ENCODE results near the gene SLC2A4. TPM values are rescaled to one million over a fixed set of nuclear protein-coding genes. Genes with fewer than 3 reads are reported as not detected.

Gene SLC2A4
- polyA plus RNA-seq, 3 donors = not detected

GRCh38 chr17:7309628-7310027 is 28.1 kb downstream of the SLC2A4 start:
- H3K36me3 Mint-ChIP-seq = peaks cover 48 to 54% of the 10 kb centered on the region in 2 donors
- WGBS (ENCODE audit: insufficient coverage) = 75% methylated on average over 12 of the region's 12 CpGs
- peak in 1 of 3 donors; percentile 4 for DNase-seq

GRCh38 chr17:7311110-7311705 is 29.7 kb downstream of the SLC2A4 start:
- Mint-ChIP-seq H3K27ac (peak overlapping the region in 5 of 7 donors; percentile 61 to 98 (median 79)), H3K4me3 (no peak overlapping the region), H3K4me1 (peaks cover 48% of the 10 kb centered on the region), H3K9me3 (no peaks in the 10 kb centered on the region), H3K27me3 (ENCODE audit: low read depth in 3 of 3) (peaks cover 0 to 2% (median 0%) of the 10 kb centered on the region in 3 donors), H3K36me3 (peaks cover 48 to 54% of the 10 kb centered on the region in 2 donors)
- Histone ChIP-seq H3K4me2 (replicated peaks; ENCODE audit: extremely low read depth, low read length, poor library complexity, severe bottlenecking) (no peak overlapping the region), H3K27ac (ENCODE audit: low read depth in 1 of 2, low read length in 2 of 2) (peak overlapping the region in 1 of 2 donors; percentile 18), H3K79me2 (ENCODE audit: insufficient read depth, low read length) (peaks cover 75% of the 10 kb centered on the region), H4K20me1 (ENCODE audit: insufficient read depth, low read length) (peaks cover 63% of the 10 kb centered on the region), H2AFZ (ENCODE audit: insufficient read depth, low read depth, low read length, poor library complexity, severe bottlenecking) (no peak overlapping the region), H3K9me3 (replicated peaks in 1 of 2; ENCODE audit: control insufficient read depth in 1 of 2, insufficient read depth in 1 of 2, low read length in 2 of 2) (no peaks in the 10 kb centered on the region), H3K36me3 (replicated peaks in 1 of 2; ENCODE audit: control insufficient read depth in 1 of 2, insufficient read depth in 2 of 2, low read length in 2 of 2) (peaks cover 46 to 48% of the 10 kb centered on the region in 2 donors), H3K9ac (ENCODE audit: insufficient read depth, low read length, poor library complexity, severe bottlenecking) (no peak overlapping the region), H3K4me1 (ENCODE audit: control insufficient read depth in 1 of 2, insufficient read depth in 2 of 2, low read length in 2 of 2) (peaks cover 46 to 50% of the 10 kb centered on the region in 2 donors), H3K27me3 (ENCODE audit: control insufficient read depth in 2 of 2, insufficient read depth in 2 of 2, low read length in 2 of 2) (no peaks in the 10 kb centered on the region), H3K4me3 (replicated peaks in 1 of 3; ENCODE audit: low read depth in 2 of 3, low read length in 3 of 3) (no peak overlapping the region)
- DNase-seq = no peak
- WGBS (ENCODE audit: insufficient coverage) = 89% methylated on average over 4 of the region's 7 CpGs
- intact Hi-C loops (cut with micrococcal nuclease) = no loop called here
- TF ChIP-seq CTCF (IDR thresholded peaks at IDR 0.05) = no peak

More at GRCh38 chr17:7309628-7310027, 28.1 kb downstream of the SLC2A4 start:
- Histone ChIP-seq H2AFZ (ENCODE audit: insufficient read depth, low read depth, low read length, poor library complexity, severe bottlenecking) (no peak overlapping the region), H3K4me2 (replicated peaks; ENCODE audit: extremely low read depth, low read length, poor library complexity, severe bottlenecking) (peak overlapping the region; percentile 87), H3K4me3 (replicated peaks in 1 of 3; ENCODE audit: low read depth in 2 of 3, low read length in 3 of 3) (peak overlapping the region in 1 of 3 experiments; percentile 97), H3K36me3 (replicated peaks in 1 of 2; ENCODE audit: control insufficient read depth in 1 of 2, insufficient read depth in 2 of 2, low read length in 2 of 2) (peaks cover 46 to 48% of the 10 kb centered on the region in 2 donors), H3K4me1 (ENCODE audit: control insufficient read depth in 1 of 2, insufficient read depth in 2 of 2, low read length in 2 of 2) (peaks cover 38% of the 10 kb centered on the region in 2 donors), H3K27me3 (ENCODE audit: control insufficient read depth in 2 of 2, insufficient read depth in 2 of 2, low read length in 2 of 2) (no peaks in the 10 kb centered on the region), H3K9me3 (replicated peaks in 1 of 2; ENCODE audit: control insufficient read depth in 1 of 2, insufficient read depth in 1 of 2, low read length in 2 of 2) (no peaks in the 10 kb centered on the region), H3K9ac (ENCODE audit: insufficient read depth, low read length, poor library complexity, severe bottlenecking) (peak overlapping the region; percentile 93), H3K27ac (ENCODE audit: low read depth in 1 of 2, low read length in 2 of 2) (peak overlapping the region; percentile 95 to 96), H3K79me2 (ENCODE audit: insufficient read depth, low read length) (peaks cover 66% of the 10 kb centered on the region), H4K20me1 (ENCODE audit: insufficient read depth, low read length) (peaks cover 63% of the 10 kb centered on the region)
- peaks cover 43% of the 10 kb centered on the region for H3K4me1 Mint-ChIP-seq
- peak overlapping the region; percentile 94 to 98 (median 98) for H3K27ac Mint-ChIP-seq
- no peak for TF ChIP-seq CTCF (IDR thresholded peaks at IDR 0.05)
- peak overlapping the region; percentile 85 to 93 for H3K4me3 Mint-ChIP-seq
- no peaks in the 10 kb centered on the region for H3K9me3 Mint-ChIP-seq
- intact Hi-C loops (cut with micrococcal nuclease) = loop anchor here (2.0 to 10.0 kb wide), 5 partner anchors 19 to 375 kb away; partner anchors contain the start of genes PHF23 (in 2 of the 2), CTDNEP1 (in 1 of the 2), ELP5 (in 1 of the 2) and MPDU1 (in 1 of the 2)
- H3K27me3 Mint-ChIP-seq (ENCODE audit: low read depth in 3 of 3) = peaks cover 0 to 2% (median 0%) of the 10 kb centered on the region in 3 donors
